ENCODE data around the gene MAX. TPM values are rescaled to one million over a fixed set of nuclear protein-coding genes. Genes with fewer than 3 reads are reported as not detected.

The MAX gene
- total RNA-seq, 1 experiment from 2014 or later = 72.9 TPM

GRCh38 chr14:65149116-65149515 lies 46.8 kb upstream of the MAX start:
- no peak overlapping the region for H3K27ac ChIP-seq (ENCODE audit: insufficient read length, low read depth, low read length)
- H3K9me3 Mint-ChIP-seq = no peaks in the 10 kb centered on the region

More at GRCh38 chr14:65149116-65149515, 46.8 kb upstream of the MAX start:
- Histone ChIP-seq H4K20me1 (ENCODE audit: control insufficient read depth, insufficient read depth, insufficient read length) (no peaks in the 10 kb centered on the region), H4K5ac (ENCODE audit: insufficient read length, low read depth, low read length) (no peak overlapping the region), H2BK15ac (ENCODE audit: low read depth, low read length) (no peak overlapping the region), H4K91ac (ENCODE audit: insufficient read length, low read depth, low read length) (no peak overlapping the region), H3K23me2 (ENCODE audit: insufficient read length, low read depth, low read length, poor library complexity, severe bottlenecking) (no peaks in the 10 kb centered on the region), H3K4ac (ENCODE audit: low read depth, low read length) (no peak overlapping the region), H2BK5ac (ENCODE audit: insufficient read length, low read length) (no peak overlapping the region), H3T11ph (ENCODE audit: low read length) (no peak overlapping the region), H3K4me2 (ENCODE audit: insufficient read depth, insufficient read length, low read length) (no peak overlapping the region), H3K9me3 (ENCODE audit: control insufficient read depth, low read depth, low read length) (no peaks in the 10 kb centered on the region), H2BK120ac (ENCODE audit: low read depth, low read length, poor library complexity, severe bottlenecking) (no peak overlapping the region), H3K9ac (ENCODE audit: extremely low read depth, insufficient read length, low read length) (no peak overlapping the region), H2AFZ (ENCODE audit: low read length) (no peak overlapping the region), H3K23ac (ENCODE audit: insufficient read length, low read depth, low read length) (no peak overlapping the region), H3K18ac (ENCODE audit: insufficient read length, low read depth, low read length) (no peak overlapping the region), H3K4me1 (ENCODE audit: insufficient read depth, low read length) (no peaks in the 10 kb centered on the region), H3K14ac (ENCODE audit: insufficient read depth, low read length) (no peak overlapping the region), H3K79me1 (ENCODE audit: insufficient read depth, low read depth, low read length, poor library complexity, severe bottlenecking) (no peaks in the 10 kb centered on the region), H3K27me3 (ENCODE audit: insufficient read depth, low read length) (no peaks in the 10 kb centered on the region), H3K56ac (ENCODE audit: insufficient read length, low read depth, low read length) (no peak overlapping the region), H2AK5ac (ENCODE audit: insufficient read length, low read length) (no peak overlapping the region), H2BK12ac (ENCODE audit: insufficient read length, low read depth, low read length) (no peak overlapping the region), H2BK20ac (ENCODE audit: low read depth, low read length, poor library complexity, severe bottlenecking) (no peak overlapping the region), H4K8ac (replicated peaks; ENCODE audit: insufficient read length, low read depth, low read length) (no peak overlapping the region), H3K79me2 (ENCODE audit: insufficient read depth, low read length) (no peaks in the 10 kb centered on the region)
- DNase-seq = no peak
- Mint-ChIP-seq H3K4me3 (peak overlapping the region in 1 of 2 experiments; percentile 19; a peak in 1 of 5 replicates), H3K27me3 (ENCODE audit: low read depth) (no peaks in the 10 kb centered on the region; the same call in 1 of the 2 replicates), H3K4me1 (peaks cover 17 to 22% of the 10 kb centered on the region in 2 experiments), H3K27ac (no peak overlapping the region; a peak in 1 of 7 replicates), H3K36me3 (ENCODE audit: insufficient read depth in 1 of 3, low read depth in 3 of 3) (no peaks in the 10 kb centered on the region)
- WGBS (ENCODE audit: extremely low coverage, insufficient read length, low lambda C conversion rate) = no CpG with 5 or more reads among the region's 4 CpGs
- TF ChIP-seq, protein P1, sequence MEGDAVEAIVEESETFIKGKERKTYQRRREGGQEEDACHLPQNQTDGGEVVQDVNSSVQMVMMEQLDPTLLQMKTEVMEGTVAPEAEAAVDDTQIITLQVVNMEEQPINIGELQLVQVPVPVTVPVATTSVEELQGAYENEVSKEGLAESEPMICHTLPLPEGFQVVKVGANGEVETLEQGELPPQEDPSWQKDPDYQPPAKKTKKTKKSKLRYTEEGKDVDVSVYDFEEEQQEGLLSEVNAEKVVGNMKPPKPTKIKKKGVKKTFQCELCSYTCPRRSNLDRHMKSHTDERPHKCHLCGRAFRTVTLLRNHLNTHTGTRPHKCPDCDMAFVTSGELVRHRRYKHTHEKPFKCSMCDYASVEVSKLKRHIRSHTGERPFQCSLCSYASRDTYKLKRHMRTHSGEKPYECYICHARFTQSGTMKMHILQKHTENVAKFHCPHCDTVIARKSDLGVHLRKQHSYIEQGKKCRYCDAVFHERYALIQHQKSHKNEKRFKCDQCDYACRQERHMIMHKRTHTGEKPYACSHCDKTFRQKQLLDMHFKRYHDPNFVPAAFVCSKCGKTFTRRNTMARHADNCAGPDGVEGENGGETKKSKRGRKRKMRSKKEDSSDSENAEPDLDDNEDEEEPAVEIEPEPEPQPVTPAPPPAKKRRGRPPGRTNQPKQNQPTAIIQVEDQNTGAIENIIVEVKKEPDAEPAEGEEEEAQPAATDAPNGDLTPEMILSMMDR (conservative IDR thresholded peaks at IDR 0.05) = no peak
